Peyer's patch (tissue), 4 donors: Measurements from ENCODE around the gene EVPLL.
"Not testable (repeated sequence)": the region's sequence is repeated elsewhere in the genome, so short reads cannot be mapped to it uniquely, and the experiment has no call there.

ENCODE experiments used
- CTCF ChIP-seq, 6 experiments: fragments of 450-650 bp in 4 of 6; fragments of 200-600 bp in 2 of 6; sonication (generic) in 1 of 6; IDR thresholded peaks; one replicate each; pipeline ENCODE4 v1.5.1; 2017 to 2019; ENCODE audit warnings: antibody characterized with exemption in 6 of 6, mild to moderate bottlenecking in 3 of 6, moderate library complexity in 1 of 6
- POLR2A ChIP-seq, 2 donors: fragments of 450-650 bp; IDR thresholded peaks; one replicate each; pipeline ENCODE4 v1.5.1; 2017; ENCODE audit warnings: antibody characterized with exemption in 2 of 2, mild to moderate bottlenecking in 2 of 2, moderate library complexity in 2 of 2

DNA sequence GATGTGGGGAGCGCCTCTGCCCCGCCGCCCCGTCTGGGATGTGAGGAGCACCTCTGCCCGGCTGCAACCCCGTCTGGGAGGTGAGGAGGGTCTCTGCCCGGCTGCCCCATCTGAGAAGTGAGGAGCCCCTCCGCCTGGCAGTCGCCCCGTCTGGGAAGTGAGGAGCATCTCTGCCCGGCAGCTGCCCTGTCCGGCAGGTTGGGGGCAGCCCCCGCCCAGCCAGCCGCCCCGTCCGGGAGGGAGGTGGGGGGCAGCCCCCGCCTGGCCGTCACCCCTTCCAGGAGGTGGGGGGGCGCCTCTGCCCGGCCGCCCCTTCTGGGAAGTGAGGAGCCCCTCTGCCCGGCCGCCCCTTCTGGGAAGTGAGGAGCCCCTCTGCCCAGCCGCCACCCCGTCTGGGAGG, 39.4 kb upstream of the EVPLL start:
- not testable (repeated sequence) for TF ChIP-seq CTCF, POLR2A (IDR thresholded peaks at IDR 0.05)
